Suprapubic skin (tissue), 4 donors: Measurements from ENCODE around the gene ZCCHC8. TPM values are rescaled to one million over a fixed set of nuclear protein-coding genes. Genes with fewer than 3 reads are reported as not detected.
"Not testable (repeated sequence)": the region's sequence is repeated elsewhere in the genome, so short reads cannot be mapped to it uniquely, and the experiment has no call there.

ENCODE experiments used
- DNase-seq, 2 donors: peaks; one replicate each; pipeline ENCODE4 v3.0.0-alpha.2; 2019; ENCODE audit warnings: low spot score in 2 of 2
- H3K27ac ChIP-seq: fragments of 200-600 bp; sonication (generic); one replicate; pipeline ENCODE4 v1.5.1; 2019
- H3K27me3 ChIP-seq: fragments of 200-600 bp; sonication (generic); one replicate; pipeline ENCODE4 v1.5.1; 2019
- H3K36me3 ChIP-seq: fragments of 200-600 bp; sonication (generic); one replicate; pipeline ENCODE4 v1.5.1; 2019
- H3K4me1 ChIP-seq: fragments of 200-600 bp; sonication (generic); one replicate; pipeline ENCODE4 v1.5.1; 2019
- H3K4me3 ChIP-seq: fragments of 200-600 bp; sonication (generic); one replicate; pipeline ENCODE4 v1.5.1; 2019; ENCODE audit warnings: mild to moderate bottlenecking
- H3K9me3 ChIP-seq: fragments of 200-600 bp; sonication (generic); one replicate; pipeline ENCODE4 v1.5.1; 2019
- EP300 ChIP-seq: sonication (generic); formaldehyde crosslinking; IDR thresholded peaks from one replicate; pipeline ENCODE4 v1.6.1; 2017; ENCODE audit warnings: antibody characterized with exemption
- POLR2A ChIP-seq, 2 donors: fragments of 450-650 bp; IDR thresholded peaks; one replicate each; pipeline ENCODE4 v1.6.1; 2017; ENCODE audit warnings: antibody characterized with exemption in 2 of 2, mild to moderate bottlenecking in 2 of 2, moderate library complexity in 2 of 2
- POLR2AphosphoS5 ChIP-seq, 3 donors: sonication (generic); formaldehyde crosslinking; IDR thresholded peaks; one replicate each; pipeline ENCODE4 v1.6.1; 2017; ENCODE audit warnings: antibody characterized with exemption in 3 of 3
- WGBS: methylation state at CpG from one replicate; pipeline ENCODE4 v1.1.5; 2018; 5-methylcytosine and 5-hydroxymethylcytosine counted together
- total RNA-seq, 4 donors: library from RNA; depleted of rRNA; stranded (reverse); fragments of >200 nt; gene quantifications; one replicate each; pipeline ENCODE4 v1.1.0, GENCODE V29; 2016
- TF ChIP-seq, protein P1 (sequence below), 2 donors: fragments of 200-600 bp in 1 of 2; fragments of 450-650 bp in 1 of 2; sonication (generic) in 1 of 2; IDR thresholded peaks; one replicate each; pipeline ENCODE4 v1.5.1; 2016 to 2019; ENCODE audit warnings: antibody characterized with exemption in 2 of 2, mild to moderate bottlenecking in 1 of 2, moderate library complexity in 1 of 2

ZCCHC8 gene
- total RNA-seq, 4 donors from 2014 or later: 21.5 to 49.7 (median 30.2) TPM

DNA sequence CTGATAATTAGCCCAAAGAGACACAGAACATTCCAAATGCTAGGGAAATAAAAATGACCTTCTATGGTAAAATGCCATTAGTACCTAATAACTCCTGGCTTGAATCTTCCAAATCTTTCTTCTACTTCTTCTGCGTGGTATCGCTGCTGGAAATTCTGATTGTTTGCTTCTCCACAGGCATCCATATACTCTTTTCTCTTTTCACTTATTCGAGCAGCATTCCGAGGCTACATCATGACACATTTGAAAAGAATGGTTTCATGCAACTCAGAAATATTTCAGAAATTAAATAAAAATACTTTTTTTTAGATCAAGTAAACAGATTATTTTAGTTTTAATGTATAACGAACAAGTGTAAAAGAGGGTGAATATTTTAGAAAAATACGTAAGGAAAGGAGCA, 18.9 kb downstream of the ZCCHC8 start:
- DNase-seq: no peak
- TF ChIP-seq POLR2A (IDR thresholded peaks at IDR 0.05) (no peak), POLR2AphosphoS5 (IDR thresholded peaks at IDR 0.05) (no peak), EP300 (no peak)
- TF ChIP-seq, protein P1, sequence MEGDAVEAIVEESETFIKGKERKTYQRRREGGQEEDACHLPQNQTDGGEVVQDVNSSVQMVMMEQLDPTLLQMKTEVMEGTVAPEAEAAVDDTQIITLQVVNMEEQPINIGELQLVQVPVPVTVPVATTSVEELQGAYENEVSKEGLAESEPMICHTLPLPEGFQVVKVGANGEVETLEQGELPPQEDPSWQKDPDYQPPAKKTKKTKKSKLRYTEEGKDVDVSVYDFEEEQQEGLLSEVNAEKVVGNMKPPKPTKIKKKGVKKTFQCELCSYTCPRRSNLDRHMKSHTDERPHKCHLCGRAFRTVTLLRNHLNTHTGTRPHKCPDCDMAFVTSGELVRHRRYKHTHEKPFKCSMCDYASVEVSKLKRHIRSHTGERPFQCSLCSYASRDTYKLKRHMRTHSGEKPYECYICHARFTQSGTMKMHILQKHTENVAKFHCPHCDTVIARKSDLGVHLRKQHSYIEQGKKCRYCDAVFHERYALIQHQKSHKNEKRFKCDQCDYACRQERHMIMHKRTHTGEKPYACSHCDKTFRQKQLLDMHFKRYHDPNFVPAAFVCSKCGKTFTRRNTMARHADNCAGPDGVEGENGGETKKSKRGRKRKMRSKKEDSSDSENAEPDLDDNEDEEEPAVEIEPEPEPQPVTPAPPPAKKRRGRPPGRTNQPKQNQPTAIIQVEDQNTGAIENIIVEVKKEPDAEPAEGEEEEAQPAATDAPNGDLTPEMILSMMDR (IDR thresholded peaks at IDR 0.05): no peak
- WGBS: 91% methylated on average over 6 of the region's 6 CpGs
- no peak overlapping the region for H3K27ac ChIP-seq
- H3K27me3 ChIP-seq: no peaks in the 10 kb centered on the region
- no peaks in the 10 kb centered on the region for H3K4me1 ChIP-seq
- H3K36me3 ChIP-seq: peaks cover 93% of the 10 kb centered on the region
- H3K9me3 ChIP-seq: no peaks in the 10 kb centered on the region
- no peak overlapping the region for H3K4me3 ChIP-seq

DNA sequence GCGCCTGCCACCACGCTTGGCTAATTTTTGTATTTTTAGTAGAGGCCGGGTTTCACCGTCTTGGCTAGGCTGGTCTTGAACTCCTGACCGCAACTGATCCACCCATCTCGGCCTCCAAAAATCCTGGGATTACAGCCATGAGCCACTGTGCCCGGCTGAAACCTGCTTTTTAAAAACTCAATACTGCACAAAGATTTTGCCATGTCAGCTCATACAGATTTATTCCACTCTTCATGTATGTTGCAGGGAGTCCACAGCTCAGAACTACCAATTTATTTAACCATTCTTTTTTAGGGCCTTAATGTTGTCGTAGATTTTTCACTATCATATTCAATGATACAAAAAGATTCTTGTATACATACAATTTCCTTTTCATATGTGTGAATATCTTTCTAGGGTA, 20.0 kb downstream of the ZCCHC8 start:
- no peaks in the 10 kb centered on the region for H3K4me1 ChIP-seq
- H3K9me3 ChIP-seq: no peaks in the 10 kb centered on the region
- H3K27ac ChIP-seq: no peak overlapping the region
- TF ChIP-seq POLR2A (IDR thresholded peaks at IDR 0.05) (no peak), POLR2AphosphoS5 (IDR thresholded peaks at IDR 0.05) (no peak), EP300 (no peak)
- TF ChIP-seq, protein P1 (IDR thresholded peaks at IDR 0.05): no peak
- WGBS: 95% methylated on average over 8 of the region's 8 CpGs
- no peak for DNase-seq
- no peaks in the 10 kb centered on the region for H3K27me3 ChIP-seq
- H3K36me3 ChIP-seq: peaks cover 93% of the 10 kb centered on the region
- no peak overlapping the region for H3K4me3 ChIP-seq

DNA sequence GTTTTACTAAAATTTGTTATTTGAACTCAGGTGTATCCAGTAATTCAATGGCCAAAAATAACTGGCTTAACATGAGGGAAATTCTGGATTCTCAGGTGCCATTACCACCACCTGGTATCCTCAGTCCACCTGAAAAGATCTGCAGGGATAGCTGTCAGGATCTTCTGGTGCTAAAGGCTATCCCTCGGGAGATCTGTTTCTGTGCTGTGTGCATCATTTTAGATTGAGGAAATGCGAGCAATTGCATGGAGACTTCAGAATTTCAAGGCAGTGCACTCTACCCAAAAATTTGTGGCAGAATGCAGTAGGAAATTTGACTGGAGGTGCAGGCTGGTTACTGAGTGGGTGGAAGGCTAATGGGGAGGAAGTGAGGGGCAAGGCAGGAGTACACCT, 26.4 kb downstream of the ZCCHC8 start:
- peaks cover 67% of the 10 kb centered on the region for H3K36me3 ChIP-seq
- TF ChIP-seq POLR2AphosphoS5 (IDR thresholded peaks at IDR 0.05) (no peak), EP300 (no peak), POLR2A (IDR thresholded peaks at IDR 0.05) (no peak)
- TF ChIP-seq, protein P1 (IDR thresholded peaks at IDR 0.05): no peak
- WGBS: 86% methylated on average over 2 of the region's 2 CpGs
- no peaks in the 10 kb centered on the region for H3K27me3 ChIP-seq
- peaks cover 9% of the 10 kb centered on the region for H3K4me1 ChIP-seq
- no peaks in the 10 kb centered on the region for H3K9me3 ChIP-seq
- no peak overlapping the region for H3K27ac ChIP-seq
- peak in 1 of 2 donors; percentile 4 for DNase-seq
- no peak overlapping the region for H3K4me3 ChIP-seq

DNA sequence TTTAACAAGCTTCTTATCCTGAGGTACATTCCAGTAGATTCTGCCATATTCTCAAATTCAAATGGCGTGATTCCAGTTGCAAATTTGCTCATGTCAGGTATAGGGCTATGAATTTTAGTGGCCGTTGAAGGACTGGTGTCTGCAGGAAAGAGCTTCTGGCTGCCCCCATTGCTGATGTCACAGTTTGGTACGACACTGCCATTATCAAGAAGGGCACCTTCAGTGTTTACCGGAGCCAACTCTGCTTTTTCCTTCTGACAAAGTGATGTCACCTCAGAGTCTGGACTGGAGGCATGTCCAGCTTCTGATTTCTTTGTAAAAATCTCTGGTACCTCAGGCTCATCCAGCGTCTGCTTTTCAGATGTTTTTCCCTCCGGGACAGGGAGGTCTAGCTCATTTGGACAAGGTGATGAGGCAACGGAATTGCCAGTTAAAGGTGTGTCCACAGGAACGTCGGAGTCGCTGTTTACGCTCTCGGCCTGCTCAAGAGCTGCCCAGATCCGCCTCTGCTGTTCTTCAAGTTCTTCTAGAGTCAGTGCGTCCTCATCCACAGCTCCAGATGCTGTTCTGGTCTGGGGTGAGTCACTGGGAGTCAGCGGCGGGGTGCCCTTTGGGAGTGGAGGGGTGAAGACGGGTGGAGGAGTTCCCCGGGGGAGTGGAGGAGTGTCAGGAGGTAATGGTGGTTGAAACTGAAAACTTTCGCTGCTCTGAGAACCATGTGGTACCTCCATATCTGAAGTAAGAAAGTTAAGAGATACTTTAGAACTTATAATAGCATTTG, 27.0 kb downstream of the ZCCHC8 start:
- peaks cover 9% of the 10 kb centered on the region for H3K4me1 ChIP-seq
- no peaks in the 10 kb centered on the region for H3K9me3 ChIP-seq
- no peaks in the 10 kb centered on the region for H3K27me3 ChIP-seq
- peak in 1 of 3 donors; percentile 13 for TF ChIP-seq POLR2AphosphoS5 (IDR thresholded peaks at IDR 0.05)
- TF ChIP-seq, protein P1 (IDR thresholded peaks at IDR 0.05): no peak
- TF ChIP-seq POLR2A (IDR thresholded peaks at IDR 0.05): no peak
- 69% methylated on average over 19 of the region's 19 CpGs for WGBS
- H3K36me3 ChIP-seq: peaks cover 61% of the 10 kb centered on the region
- H3K4me3 ChIP-seq: no peak overlapping the region
- DNase-seq: no peak
- H3K27ac ChIP-seq: peak overlapping the region; percentile 57

DNA sequence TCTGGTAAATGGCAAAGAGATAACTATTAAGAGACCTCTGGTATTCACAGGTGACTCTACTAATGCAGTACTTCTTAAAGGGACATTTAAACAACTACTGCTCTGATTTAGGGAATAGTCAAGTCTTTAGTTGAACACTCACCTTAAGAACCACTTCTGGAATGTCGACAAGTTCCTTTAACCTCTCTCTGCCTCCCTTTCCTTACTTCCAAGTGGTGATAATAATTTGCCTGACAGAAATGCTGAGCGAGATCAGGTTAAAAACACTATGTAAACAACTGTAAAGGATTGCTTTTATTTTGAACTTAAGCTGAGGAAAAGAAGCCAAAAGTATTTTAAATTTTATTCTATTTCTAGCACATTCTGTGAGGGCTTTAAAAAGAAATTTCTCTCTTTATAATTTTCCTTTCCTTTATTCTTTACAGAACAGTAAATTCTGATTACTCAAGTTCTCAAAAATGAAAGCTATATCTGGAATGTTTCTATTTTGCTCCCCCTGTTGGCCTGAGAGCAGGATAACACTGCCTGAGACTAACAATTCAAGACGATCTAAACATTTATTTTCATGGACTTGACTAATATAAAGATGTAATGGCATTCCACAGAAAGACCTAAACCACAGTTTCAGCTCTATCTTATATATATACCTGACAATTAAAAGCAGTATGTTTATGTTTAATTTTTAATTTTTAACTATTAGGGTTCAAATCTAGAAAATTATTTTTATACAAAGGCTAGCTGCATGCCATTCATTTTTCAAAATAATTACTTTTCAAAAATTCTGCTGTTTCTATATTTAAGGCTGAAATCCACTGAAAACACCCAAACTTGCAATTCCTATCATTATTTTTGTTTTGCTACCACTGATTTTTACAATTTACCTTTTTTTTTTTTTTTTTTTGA, 29.2 kb downstream of the ZCCHC8 start:
- no peaks in the 10 kb centered on the region for H3K9me3 ChIP-seq
- H3K27me3 ChIP-seq: no peaks in the 10 kb centered on the region
- no peak overlapping the region for H3K4me3 ChIP-seq
- H3K36me3 ChIP-seq: peaks cover 40% of the 10 kb centered on the region
- TF ChIP-seq POLR2AphosphoS5 (IDR thresholded peaks at IDR 0.05): no peak
- TF ChIP-seq, protein P1 (IDR thresholded peaks at IDR 0.05): peak; percentile 73 to 93
- TF ChIP-seq EP300: no peak
- WGBS: 30% methylated on average over 3 of the region's 3 CpGs
- peaks cover 9% of the 10 kb centered on the region for H3K4me1 ChIP-seq
- peak overlapping the region; percentile 80 for H3K27ac ChIP-seq
- DNase-seq: no peak

DNA sequence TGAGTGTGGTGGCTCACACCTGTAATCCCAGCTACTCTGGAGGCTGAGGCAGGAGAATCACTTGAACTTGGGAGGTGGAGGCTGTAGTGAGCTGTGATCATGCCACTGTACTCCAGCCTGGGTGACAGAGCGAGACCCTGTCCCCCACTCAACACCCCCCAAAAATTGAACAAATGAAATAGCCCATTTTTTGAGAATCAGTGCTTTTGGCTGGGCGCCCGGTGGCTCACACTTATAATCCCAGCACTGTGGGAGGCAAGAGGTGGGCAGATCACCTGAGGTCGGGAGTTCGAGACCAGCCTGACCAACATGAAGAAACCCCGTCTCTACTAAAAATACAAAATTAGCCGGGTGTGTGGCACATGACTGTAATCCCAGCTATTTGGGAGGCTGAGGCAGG, 30.2 kb downstream of the ZCCHC8 start:
- 94% methylated on average over 7 of the region's 7 CpGs for WGBS
- not testable (repeated sequence) for H3K4me3 ChIP-seq

DNA sequence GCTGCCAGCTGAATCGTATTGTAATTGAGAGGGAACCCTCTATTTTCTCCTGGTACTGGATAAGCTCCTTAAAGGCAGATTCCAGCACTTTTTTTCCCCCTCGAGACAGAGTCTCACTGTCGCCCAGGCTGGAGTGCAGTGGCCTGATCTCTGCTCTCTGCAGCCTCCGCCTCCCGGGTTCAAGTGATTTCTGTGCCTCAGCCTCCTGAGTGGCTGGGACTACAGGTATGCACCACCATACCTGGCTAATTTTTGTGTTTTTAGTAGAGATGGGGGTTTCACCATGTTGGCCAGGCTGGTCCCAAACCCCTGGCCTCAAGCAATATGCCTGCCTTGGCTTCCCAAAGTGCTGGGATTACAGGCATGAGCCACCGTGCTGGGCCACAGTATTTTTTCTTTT, 30.9 kb downstream of the ZCCHC8 start:
- not testable (repeated sequence) for H3K4me3 ChIP-seq, H3K27ac ChIP-seq, H3K9me3 ChIP-seq, H3K27me3 ChIP-seq, H3K4me1 ChIP-seq
- DNase-seq: peak in 1 of 2 donors; percentile 55
- 77% methylated on average over 6 of the region's 6 CpGs for WGBS
- H3K36me3 ChIP-seq: peaks cover 22% of the 10 kb centered on the region

More for the DNA sequence above, 30.2 kb downstream of the ZCCHC8 start:
- not testable (repeated sequence) for H3K9me3 ChIP-seq, H3K27me3 ChIP-seq, H3K4me1 ChIP-seq
- DNase-seq: peak in 1 of 2 donors; percentile 67
- H3K27ac ChIP-seq: peak overlapping the region; percentile 80
- H3K36me3 ChIP-seq: peaks cover 30% of the 10 kb centered on the region
